ENCODE results near the gene SGF29.
"Not testable (repeated sequence)": the region's sequence is repeated elsewhere in the genome, so short reads cannot be mapped to it uniquely, and the experiment has no call there.

The SGF29 gene

DNA sequence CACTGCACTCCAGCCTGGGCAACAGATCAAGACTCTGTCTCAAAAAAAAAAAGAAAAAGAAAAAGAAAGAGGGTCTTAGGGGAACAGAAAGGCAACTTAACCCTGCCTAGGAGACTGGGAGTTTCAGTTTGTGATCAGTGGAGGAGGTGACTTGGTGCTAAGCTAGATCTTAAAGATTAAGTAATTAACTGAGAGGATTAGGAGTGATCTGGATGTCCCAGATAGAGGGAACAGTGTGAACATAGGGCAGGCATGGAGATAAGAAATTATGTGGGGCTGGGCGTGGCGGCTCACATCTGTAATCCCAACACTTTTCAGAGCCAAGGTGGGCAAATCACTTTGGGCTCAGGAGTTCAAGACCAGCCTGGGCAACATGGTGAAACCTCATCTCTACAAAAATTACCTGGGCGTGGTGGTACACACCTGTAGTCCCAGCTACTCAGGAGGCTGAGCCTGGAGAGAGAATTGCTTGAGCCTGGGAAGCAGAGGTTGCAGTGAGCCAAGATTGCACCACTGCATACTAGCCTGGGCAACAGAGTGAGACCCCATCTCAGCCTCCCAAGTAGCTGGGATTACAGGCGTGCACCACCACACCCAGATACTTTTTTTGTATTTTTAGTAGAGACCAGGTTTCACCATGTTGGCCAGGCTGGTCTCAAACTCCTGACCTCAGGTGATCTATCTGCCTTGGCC, 12.7 kb downstream of the SGF29 start:
- not testable (repeated sequence) for DNase-seq (ENCODE audit: low read depth in 2 of 2)

DNA sequence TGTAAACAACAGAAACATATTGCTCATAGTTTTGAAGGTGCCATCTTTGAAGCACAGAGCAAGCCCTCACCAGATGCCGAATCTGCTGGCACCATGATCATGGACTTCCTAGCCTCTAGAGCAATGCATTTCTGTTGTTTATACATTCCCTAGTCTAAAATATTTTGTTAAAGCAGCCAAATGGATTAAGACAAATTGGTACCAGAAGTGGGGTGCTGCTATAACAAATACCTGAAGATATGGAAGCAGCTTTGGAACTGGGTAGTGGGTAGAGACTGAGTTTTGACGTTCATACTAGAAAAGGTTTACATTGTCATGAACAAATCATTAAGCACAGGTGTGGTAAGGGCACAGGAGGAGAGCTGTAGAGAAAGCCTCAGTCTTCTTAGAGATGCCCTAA, 13.6 kb downstream of the SGF29 start:
- DNase-seq (ENCODE audit: low read depth in 2 of 2): no peak

DNA sequence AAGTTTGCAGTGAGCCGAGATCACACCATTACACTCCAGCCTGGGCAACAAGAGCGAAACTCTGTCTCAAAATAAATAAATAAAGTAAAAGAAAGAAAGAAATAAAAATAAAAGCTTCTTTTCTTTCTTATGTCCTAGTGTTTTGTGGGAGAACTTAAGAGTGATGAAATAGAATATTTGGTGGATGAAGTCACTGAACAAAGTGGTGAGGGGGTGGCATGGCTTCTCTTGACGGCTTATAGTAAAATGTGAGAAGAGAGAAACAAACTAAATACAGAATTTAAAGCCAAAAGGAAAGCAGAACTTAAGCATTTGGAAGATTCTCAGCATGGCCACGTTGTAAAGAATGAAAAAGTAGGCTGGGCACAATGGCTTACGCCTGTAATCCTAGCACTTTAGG, 15.3 kb downstream of the SGF29 start:
- DNase-seq (ENCODE audit: low read depth in 2 of 2): no peak

DNA sequence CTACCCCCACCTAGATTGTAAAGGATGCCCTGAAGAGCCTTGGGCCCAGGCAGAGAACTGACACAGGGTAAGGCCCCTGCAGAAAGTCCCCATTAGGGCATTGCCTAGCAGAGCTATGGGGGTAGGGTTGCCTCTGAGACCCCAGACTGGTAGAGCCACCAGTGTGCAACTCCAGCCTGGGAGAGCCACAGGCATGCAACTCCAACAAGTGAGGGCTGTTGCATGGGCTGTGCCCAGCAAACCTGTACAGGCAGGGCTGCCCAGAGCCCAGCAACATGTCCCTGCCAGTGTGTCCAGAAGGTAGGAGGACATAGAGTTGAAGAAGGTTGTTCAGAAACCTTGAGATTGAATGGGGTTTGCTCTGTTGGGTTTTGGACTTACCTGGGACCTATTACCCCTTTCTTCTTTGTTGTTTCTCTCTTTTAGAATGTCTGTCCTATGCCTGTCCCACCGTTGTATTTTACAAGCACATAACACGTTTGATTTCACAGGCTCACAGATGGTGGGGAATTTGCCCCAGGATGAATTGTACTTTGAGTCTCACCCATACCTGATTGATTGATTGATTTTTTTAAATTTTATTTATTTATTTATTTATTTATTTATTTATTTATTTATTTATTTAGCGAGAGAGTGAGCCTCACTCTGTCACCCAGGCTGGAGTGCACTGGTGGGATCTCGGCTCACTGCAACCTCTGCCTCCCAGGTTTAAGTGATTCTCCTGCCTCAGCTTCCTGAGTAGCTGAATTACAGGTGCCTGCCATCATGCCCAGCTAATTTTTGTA, 16.4 kb downstream of the SGF29 start:
- no peak for DNase-seq (ENCODE audit: low read depth in 2 of 2)

DNA sequence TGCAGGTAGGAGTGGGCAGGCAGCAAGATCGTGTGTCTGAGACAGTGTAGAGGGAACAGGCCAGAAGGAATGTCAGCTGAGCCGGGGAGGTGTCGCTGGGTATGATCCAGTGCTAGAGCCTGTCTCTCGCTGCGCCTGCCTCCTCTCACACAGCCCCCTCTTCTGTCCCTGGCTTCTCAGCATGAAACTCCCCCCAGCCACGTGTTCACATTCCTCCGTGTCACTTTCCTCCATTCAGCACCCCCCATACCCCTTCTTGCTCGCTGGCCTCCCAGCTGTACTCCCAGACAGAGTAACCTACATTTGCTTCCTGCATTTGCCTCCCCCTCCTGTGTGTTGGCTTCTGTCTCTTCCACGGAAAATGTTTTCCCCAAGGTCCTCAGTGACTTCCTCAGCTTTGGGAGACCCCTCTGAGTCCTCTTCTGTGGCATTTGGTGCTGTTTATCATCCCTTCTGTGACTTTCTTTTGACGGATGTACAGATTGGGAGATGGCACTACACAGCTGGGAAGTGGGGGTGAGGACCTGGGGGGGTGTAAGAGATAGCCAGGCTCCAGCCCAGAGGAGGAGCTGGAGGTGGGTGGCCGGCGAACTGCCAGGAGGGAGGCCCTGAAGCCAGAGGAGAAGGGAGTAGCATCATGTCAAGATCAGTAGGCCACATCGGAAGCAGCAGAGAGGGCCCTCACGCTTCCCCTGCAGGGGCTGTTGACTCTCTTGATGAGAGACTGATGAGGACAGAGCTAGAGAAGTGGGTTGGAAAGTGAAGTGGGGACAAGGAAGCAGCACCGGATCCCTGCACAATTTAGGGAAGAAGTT, 19.2 kb downstream of the SGF29 start:
- DNase-seq (ENCODE audit: low read depth in 2 of 2): no peak

DNA sequence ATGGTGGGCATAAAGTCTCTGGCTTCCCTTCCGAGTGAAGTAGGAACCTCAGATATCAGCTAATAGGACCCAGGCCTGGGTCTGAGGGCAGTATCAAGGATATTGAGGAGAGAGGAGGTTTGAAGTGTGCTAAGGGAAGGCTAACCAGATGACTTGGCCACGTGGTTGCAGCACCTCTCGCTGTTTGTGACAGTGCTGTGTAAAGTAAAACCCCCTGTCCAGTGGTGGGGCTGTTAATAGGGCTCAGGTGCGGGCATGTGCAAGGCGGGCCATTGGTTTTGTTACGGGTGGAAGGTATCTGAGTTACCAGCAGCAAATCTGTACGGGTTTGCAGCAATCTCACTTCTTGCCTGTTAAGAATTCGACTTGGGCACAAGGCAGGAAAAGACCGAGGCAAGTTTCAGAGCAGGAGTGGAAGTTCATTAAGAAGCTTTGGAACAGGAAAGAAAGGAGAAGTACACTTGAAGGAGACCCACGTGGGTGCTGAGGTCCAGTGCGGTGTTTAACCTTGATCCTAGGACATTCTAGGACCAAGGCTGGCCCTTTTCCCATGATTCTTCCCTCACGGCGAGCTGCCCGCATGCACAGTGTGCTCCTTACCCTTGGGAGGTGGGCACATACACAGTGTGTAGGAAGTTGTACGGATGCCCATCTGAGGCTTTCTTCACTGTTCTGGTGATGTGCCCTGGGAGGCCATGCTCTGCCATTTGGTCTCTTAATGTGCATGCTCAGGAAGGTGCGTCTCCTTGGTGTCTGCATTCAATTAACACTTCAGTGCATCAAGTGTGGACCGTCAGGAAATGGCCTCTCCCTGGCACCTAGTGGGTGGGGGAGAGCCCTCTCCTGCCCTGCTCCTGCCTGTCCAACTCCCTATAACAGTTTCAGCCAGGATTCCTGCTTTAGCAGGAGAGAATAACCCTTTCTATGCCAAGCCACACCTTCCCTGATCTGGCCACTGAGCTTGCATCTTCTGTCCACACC, 20.3 kb downstream of the SGF29 start:
- DNase-seq (ENCODE audit: low read depth in 2 of 2): no peak

DNA sequence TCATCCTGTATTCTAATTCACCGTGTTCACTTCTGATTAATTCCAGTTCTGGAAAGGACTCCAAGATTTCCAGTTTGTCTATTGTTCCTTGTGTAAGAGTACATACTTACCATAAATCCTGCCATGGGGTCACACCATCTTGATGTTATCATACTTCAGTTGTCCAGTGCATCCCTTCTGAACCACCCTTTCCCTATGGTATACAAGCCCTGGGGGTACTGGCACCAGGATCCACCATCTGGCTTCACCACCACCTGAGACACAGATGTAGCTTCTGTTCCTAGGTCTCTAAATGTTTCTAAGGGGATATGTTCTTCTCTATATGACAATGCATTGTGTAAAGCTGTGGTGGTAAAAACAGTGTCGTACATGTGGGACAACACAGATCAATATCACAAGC, 21.2 kb downstream of the SGF29 start:
- DNase-seq (ENCODE audit: low read depth in 2 of 2): no peak

DNA sequence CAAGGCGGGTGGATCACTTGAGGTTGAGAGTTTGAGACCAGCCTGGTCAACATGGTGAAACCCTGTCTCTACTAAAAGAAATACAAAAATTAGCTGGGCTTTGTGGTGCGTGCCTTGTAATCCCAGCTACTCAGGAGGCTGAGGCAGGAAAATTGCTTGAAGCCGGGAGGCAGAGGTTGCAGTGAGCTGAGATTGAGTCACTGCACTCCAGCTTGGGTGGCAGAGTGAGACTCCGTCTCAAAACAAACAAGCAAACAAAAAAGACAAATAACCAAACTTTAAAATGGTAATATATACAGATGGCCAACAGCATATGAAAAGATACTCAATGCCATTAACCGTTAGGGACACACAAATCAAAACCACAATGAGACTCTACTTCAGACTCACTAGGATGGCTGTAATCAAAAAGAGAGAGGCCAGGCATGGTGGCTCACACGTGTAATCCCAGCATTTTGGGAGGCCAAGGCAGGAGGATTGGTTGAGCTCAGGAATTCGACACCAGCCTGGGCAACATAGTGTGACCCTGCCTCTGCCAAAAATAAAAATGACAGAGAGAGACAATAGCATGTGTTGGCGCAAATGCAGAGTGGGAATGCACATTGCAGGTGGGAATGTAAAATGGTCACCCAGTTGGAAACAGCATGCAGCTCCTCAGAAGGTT, 21.9 kb downstream of the SGF29 start:
- no peak for DNase-seq (ENCODE audit: low read depth in 2 of 2)

DNA sequence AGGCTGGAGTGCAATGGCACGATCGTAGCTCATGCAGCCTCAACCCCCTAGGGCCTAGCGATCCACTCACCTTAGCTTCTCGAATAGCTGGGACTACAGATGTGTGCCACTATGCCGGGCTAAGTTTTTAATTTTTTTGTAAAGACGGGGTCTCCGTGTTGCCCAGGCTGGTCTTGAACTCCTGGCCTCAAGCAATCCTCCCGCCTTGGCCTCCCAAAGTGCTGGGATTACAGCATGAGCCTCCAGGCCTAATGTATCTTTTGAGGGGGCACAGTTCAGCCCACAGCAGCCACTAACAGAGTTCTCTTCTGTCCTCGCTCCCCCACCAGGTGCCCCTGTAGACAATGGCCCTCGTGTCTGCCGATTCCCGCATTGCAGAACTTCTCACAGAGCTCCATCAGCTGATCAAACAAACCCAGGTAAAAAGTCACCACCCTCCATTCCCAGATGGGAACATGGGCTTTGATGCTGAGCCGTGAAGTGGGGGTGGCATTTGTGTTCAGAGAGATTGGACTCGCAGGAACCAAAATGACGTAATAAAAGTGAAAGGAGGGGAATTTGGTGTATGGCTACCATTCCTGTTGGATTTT, 27.1 kb downstream of the SGF29 start:
- DNase-seq (ENCODE audit: low read depth in 2 of 2): no peak

DNA sequence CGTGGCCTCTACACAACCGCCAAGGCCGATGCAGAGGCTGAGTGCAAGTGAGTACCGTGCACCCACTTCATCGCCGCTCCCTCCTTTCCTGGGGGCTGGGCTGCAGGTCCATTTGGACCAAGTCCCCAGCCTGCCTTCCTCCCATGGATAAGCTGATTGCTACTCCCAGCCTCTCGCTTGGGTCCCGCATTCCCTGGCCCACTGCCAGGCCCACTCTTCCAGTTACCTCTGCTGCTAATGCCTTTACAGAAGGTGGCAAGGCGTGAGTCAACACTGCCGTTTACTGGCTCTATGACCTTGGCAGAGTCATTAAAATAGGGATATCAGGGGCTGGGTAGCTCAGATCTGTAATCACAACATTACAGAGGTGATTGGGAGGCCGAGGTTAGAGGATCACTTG, 32.0 kb downstream of the SGF29 start:
- DNase-seq (ENCODE audit: low read depth in 2 of 2): no peak

DNA sequence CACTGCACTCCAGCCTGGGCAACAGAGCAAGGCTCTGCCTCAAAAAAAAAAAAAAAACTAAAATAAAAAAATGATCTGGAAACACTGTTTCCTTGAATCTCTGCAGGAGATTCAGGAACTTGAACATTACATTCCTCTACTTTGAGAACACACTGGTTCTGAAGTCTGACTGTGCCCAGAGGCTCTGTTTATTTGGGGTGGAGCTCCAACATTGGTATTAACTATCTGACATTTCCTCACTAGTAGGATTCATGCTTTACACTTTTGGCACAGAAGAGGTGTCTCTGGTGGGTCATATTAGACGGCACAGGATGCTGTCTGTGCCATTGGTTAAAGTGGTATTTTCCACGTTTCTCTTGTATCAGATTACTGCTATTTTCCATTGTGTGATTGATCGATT, 32.7 kb downstream of the SGF29 start:
- DNase-seq (ENCODE audit: low read depth in 2 of 2): no peak

DNA sequence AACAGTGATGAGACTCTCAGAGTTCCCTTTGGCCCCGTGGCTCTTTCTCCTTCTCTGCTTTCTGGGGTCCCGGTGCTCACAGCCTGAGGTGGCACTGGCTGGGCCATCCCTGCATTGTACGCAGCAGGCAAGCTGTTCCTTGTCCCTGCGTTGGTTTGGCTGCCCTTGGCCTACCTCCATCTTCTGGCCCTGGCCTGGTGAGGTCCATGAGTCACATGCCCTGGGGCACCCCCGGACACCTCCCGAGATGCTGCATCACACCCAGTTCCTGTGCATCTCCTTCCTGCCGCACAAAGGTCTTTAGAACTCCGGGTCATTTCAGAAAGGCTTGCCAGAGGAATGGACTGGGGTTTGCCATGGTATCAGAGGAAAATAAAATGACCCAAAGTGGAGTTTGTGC, 33.7 kb downstream of the SGF29 start:
- DNase-seq (ENCODE audit: low read depth in 2 of 2): no peak

DNA sequence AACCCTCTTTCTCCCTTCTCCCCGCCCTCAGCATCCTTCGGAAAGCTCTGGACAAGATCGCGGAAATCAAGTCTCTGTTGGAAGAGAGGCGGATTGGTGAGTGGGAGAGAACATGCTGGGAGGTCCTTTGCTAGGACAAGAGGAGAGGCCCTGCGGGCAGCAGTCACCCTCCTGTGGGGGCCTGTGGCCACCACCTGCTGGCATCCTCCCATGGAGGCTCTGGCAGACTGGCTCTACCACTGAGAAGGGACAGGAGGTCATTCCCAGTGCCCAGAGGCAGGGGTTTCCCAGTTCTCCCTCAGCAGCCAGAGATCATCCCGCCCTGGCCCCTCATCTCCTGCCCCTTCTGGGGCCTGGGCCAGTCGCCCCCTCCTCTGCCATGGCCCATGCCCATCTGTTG, 35.3 kb downstream of the SGF29 start:
- no peak for DNase-seq (ENCODE audit: low read depth in 2 of 2)

DNA sequence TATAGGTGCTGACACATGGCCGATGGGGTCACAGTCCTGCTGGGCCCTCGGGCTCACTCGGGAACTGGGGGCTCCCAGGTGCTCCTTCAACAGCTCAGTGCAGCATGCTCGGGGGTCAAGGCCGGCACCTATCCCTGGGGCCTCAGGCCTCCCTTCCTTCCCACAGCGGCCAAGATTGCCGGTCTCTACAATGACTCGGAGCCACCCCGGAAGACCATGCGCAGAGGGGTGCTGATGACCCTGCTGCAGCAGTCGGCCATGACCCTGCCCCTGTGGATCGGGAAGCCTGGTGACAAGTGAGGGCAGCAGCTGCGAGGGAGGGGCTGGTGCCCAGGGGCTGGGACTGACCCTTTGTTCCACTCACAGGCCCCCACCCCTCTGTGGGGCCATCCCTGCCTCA, 36.2 kb downstream of the SGF29 start:
- DNase-seq (ENCODE audit: low read depth in 2 of 2): no peak

DNA sequence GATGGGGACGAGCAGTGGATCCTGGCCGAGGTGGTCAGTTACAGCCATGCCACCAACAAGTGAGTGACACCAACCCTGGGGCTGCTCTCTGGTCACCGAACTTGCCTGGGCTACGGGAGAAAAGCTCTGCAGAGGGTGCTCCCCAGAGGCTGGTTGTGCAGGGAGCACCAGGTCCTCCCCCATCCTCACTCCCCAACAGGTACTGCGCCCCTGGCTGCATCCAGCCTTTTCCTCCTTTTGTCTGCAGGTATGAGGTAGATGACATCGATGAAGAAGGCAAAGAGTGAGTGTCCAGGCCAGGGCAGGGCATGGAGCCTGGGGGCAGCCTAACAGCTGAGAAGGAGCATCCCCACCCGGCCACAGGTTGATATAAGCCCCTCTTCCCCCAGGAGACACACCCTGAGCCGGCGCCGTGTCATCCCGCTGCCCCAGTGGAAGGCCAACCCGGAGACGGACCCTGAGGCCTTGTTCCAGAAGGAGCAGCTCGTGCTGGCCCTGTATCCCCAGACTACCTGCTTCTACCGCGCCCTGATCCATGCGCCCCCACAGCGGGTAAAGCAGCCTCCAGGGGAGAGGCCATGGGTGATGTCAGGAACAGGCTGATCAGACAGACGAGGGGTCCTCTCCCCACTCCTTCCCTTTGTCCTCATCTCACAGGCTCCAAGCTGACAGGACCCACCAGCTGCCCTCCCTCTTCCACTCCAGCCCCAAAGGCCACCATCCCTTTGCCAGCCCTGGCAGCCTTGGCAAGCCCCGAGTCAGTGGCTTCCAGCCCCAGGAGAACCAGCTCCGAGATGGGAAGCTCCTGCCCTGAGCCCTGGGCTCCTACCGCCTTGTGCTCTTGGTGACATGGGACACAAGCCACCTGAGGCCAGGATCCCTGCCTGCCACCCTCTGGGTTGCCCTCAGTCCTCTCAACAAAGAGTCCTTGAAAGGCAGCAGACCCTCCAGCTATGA, 36.9 kb downstream of the SGF29 start:
- no peak for DNase-seq (ENCODE audit: low read depth in 2 of 2)

DNA sequence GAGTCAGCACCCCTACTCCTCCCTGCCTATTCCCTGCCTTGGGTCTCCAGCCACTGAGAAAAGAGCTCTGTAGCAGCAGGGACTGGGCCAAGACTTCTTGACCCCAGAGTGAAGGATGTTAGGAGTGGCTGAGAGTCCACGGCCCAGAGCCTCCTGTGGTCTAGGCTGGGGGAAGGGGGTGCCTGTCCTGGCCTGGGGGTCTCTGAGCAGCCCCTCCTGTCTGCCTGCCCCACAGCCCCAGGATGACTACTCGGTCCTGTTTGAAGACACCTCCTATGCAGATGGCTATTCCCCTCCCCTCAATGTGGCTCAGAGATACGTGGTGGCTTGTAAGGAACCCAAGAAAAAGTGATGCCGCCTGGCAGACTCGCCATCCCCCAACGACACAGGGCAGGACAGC, 37.6 kb downstream of the SGF29 start:
- no peak for DNase-seq (ENCODE audit: low read depth in 2 of 2)

DNA sequence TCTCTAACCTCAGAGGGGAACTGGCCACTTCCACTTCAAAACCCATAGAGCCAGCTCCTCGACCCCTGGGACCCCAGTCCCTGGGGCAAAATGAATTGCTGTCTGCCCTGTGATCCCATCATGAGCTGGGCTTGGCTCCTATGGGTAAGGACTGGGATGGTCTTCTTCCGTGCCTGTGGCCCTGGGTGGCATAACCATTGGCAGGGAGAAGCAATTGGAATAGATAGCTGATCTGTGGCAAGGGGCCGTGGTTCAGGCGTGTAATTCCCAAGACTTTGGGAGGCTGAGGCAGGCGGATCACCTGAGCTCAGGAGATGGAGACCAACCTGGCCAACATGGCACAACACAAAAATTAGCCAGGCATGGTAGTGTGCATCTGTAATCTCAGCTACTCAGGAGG, 38.8 kb downstream of the SGF29 start:
- DNase-seq (ENCODE audit: low read depth in 2 of 2): no peak

DNA sequence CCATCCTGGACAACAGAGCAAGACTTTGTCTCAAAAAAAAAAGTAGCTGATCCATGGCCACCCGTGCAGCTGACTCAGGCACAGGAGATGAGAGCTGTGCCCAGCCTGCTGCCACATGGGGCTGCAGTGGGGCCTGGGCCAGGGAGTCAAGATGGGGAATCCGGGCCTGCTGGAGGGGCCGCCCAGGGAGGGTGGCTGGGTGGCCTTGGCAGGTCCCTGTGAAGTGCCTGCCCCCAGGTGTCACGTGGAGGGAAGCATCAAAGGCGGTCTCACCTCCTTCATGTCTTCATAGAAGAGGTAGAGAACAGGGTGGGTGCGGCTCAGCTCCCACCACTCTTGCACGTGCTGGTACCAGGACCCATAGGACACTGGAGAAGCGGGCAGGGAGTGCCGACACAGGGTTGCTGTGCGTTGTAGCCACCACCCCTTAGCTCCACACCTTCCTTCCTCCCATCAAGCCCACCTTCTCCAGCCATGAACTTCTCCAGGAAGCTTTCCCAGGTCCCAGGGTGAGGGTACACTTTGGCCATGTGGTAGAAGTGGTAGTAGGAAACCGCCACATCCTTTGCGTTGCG, 39.3 kb downstream of the SGF29 start:
- no peak for DNase-seq (ENCODE audit: low read depth in 2 of 2)

DNA sequence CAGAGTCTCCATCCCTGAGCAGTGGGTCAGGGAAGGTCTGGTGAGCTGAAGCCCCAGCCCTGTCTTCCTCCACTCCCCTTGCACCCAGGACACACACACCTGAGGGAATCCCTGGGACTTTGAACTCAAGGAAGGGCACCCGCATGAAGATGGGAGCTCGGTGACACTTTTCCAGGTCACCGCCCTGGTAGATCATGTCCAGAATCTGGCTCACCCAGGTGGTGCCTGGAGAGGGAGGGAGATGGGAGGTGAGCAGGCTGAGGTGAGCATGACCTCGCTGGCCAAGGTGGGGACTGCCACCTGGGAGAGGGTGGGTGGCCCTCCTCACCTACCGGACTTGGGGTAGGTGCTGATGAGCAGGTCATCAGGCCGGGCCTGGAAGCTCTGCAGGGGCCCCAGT, 41.7 kb downstream of the SGF29 start:
- DNase-seq (ENCODE audit: low read depth in 2 of 2): not testable (repeated sequence)

Data from stimulated activated CD8-positive, alpha-beta memory T cell treated with anti-CD3 and anti-CD28 coated beads, Interleukin-2, amount 100 ng/mL, for 48 hours (primary cell).